Stimulated activated naive CD8-positive, alpha-beta T cell treated with anti-CD3 and anti-CD28 coated beads, Interleukin-15, amount 100 ng/mL, for 72 hours (primary cell): ENCODE data around the gene SLC44A2.

ENCODE experiments used
- ATAC-seq: fragments of 150-1000 bp; cut with Tn5 transposase; 2 replicates; pipeline ENCODE4 v1.10.0; 2021; ENCODE audit warnings: mild to moderate bottlenecking, moderate library complexity
- DNase-seq, 2 donors: peaks; one replicate each; pipeline ENCODE4 v3.0.0; 2021 to 2022
- H3K27ac Mint-ChIP-seq, 2 donors: one replicate each; pipeline ENCODE4 v1.8.0; 2022; ENCODE audit warnings: mild to moderate bottlenecking in 2 of 2, mixed read lengths in 2 of 2, moderate library complexity in 2 of 2
- H3K27me3 Mint-ChIP-seq: one replicate; pipeline ENCODE4 v1.8.0; 2022; ENCODE audit warnings: mixed read lengths
- H3K4me1 Mint-ChIP-seq: one replicate; pipeline ENCODE4 v1.8.0; 2022; ENCODE audit warnings: mild to moderate bottlenecking, mixed read lengths
- H3K4me3 Mint-ChIP-seq, 2 donors: one replicate each; pipeline ENCODE4 v1.8.0; 2022; ENCODE audit warnings: mild to moderate bottlenecking in 2 of 2, mixed read lengths in 2 of 2, moderate library complexity in 1 of 2
- H3K9me3 Mint-ChIP-seq, 2 donors: one replicate each; pipeline ENCODE4 v1.8.0; 2022; ENCODE audit warnings: mixed read lengths in 2 of 2

The SLC44A2 gene

GRCh38 chr19:10692673-10693264, 67.4 kb downstream of the SLC44A2 start:
- no peak for DNase-seq
- H3K4me3 Mint-ChIP-seq: no peak overlapping the region
- peaks cover 30% of the 10 kb centered on the region for H3K4me1 Mint-ChIP-seq
- no peak for ATAC-seq
- no peak overlapping the region for H3K27ac Mint-ChIP-seq
- no peaks in the 10 kb centered on the region for H3K9me3 Mint-ChIP-seq
- H3K27me3 Mint-ChIP-seq: peaks cover 28% of the 10 kb centered on the region
